ENCODE data around the gene GOSR1. TPM values are rescaled to one million over a fixed set of nuclear protein-coding genes. Genes with fewer than 3 reads are reported as not detected.
"Not testable (repeated sequence)": the region's sequence is repeated elsewhere in the genome, so short reads cannot be mapped to it uniquely, and the experiment has no call there.

Gene GOSR1
- polyA plus RNA-seq = 50.0 TPM

GRCh38 chr17:30477083-30477773, at the start of gene GOSR1:
GOSR1 (plus strand) TSS chr17:30477408; CDS start chr17:30477434, 26 bp downstream.
- Mint-ChIP-seq H3K4me3 (peak within 1 kb of the TSS; percentile 88 to 99 (median 98)), H3K9me3 (no peaks in the 10 kb centered on the region), H3K27ac (peak within 1 kb of the TSS; percentile 84 to 100 (median 98)), H3K4me1 (peaks cover 16 to 24% (median 22%) of the 10 kb centered on the region in 3 donors), H3K36me3 (peaks cover 7% of the 10 kb centered on the region), H3K27me3 (no peaks in the 10 kb centered on the region)

GRCh38 chr17:30427611-30428010, 49.6 kb upstream of the GOSR1 start:
- no peak overlapping the region for H3K4me3 Mint-ChIP-seq
- peaks cover 9% of the 10 kb centered on the region for H3K36me3 Mint-ChIP-seq
- no peak overlapping the region for H3K27ac Mint-ChIP-seq
- no peaks in the 10 kb centered on the region for H3K9me3 Mint-ChIP-seq
- no peaks in the 10 kb centered on the region for H3K27me3 Mint-ChIP-seq
- H3K4me1 Mint-ChIP-seq = no peaks in the 10 kb centered on the region

- peaks cover 8% of the 10 kb centered on the region for H3K36me3 Mint-ChIP-seq
- no peaks in the 10 kb centered on the region for H3K4me1 Mint-ChIP-seq
- H3K27me3 Mint-ChIP-seq = no peaks in the 10 kb centered on the region
- H3K27ac Mint-ChIP-seq = no peak overlapping the region
- no peaks in the 10 kb centered on the region for H3K9me3 Mint-ChIP-seq
- no peak overlapping the region for H3K4me3 Mint-ChIP-seq
These were observed 48.1 kb upstream of the GOSR1 start for GRCh38 chr17:30429155-30429554.

- Mint-ChIP-seq H3K27me3 (no peaks in the 10 kb centered on the region), H3K9me3 (no peaks in the 10 kb centered on the region), H3K27ac (no peak overlapping the region), H3K4me1 (no peaks in the 10 kb centered on the region), H3K36me3 (peaks cover 3% of the 10 kb centered on the region), H3K4me3 (no peak overlapping the region)
These were observed 43.7 kb upstream of the GOSR1 start for GRCh38 chr17:30433514-30433913.

GRCh38 chr17:30436729-30437128, 40.5 kb upstream of the GOSR1 start:
- H3K36me3 Mint-ChIP-seq = peaks cover 3% of the 10 kb centered on the region
- no peak overlapping the region for H3K27ac Mint-ChIP-seq
- H3K4me1 Mint-ChIP-seq = no peaks in the 10 kb centered on the region
- H3K27me3 Mint-ChIP-seq = no peaks in the 10 kb centered on the region
- no peaks in the 10 kb centered on the region for H3K9me3 Mint-ChIP-seq
- H3K4me3 Mint-ChIP-seq = no peak overlapping the region

- Mint-ChIP-seq H3K27me3 (no peaks in the 10 kb centered on the region), H3K4me1 (no peaks in the 10 kb centered on the region), H3K27ac (no peak overlapping the region), H3K4me3 (no peak overlapping the region), H3K36me3 (peaks cover 4% of the 10 kb centered on the region), H3K9me3 (peaks cover 0 to 1% (median 0%) of the 10 kb centered on the region in 3 donors)
These were observed 33.5 kb upstream of the GOSR1 start for GRCh38 chr17:30443721-30444120.

GRCh38 chr17:30446640-30447039, 30.6 kb upstream of the GOSR1 start:
- H3K27me3 Mint-ChIP-seq, H3K4me3 Mint-ChIP-seq, H3K27ac Mint-ChIP-seq, H3K9me3 Mint-ChIP-seq, H3K36me3 Mint-ChIP-seq, H3K4me1 Mint-ChIP-seq: not testable (repeated sequence)

- H3K9me3 Mint-ChIP-seq = peaks cover 1 to 5% (median 5%) of the 10 kb centered on the region in 3 donors
- no peaks in the 10 kb centered on the region for H3K27me3 Mint-ChIP-seq
- H3K4me3 Mint-ChIP-seq = no peak overlapping the region
- H3K27ac Mint-ChIP-seq = no peak overlapping the region
- no peaks in the 10 kb centered on the region for H3K4me1 Mint-ChIP-seq
- peaks cover 5% of the 10 kb centered on the region for H3K36me3 Mint-ChIP-seq
These were observed 27.7 kb upstream of the GOSR1 start for GRCh38 chr17:30449480-30449879.

GRCh38 chr17:30450125-30451027, 26.8 kb upstream of the GOSR1 start:
- Mint-ChIP-seq H3K9me3 (peaks cover 4 to 9% (median 5%) of the 10 kb centered on the region in 3 donors), H3K4me3 (no peak overlapping the region), H3K27ac (no peak overlapping the region), H3K4me1 (no peaks in the 10 kb centered on the region), H3K27me3 (no peaks in the 10 kb centered on the region), H3K36me3 (peaks cover 5% of the 10 kb centered on the region)

GRCh38 chr17:30454635-30455034, 22.6 kb upstream of the GOSR1 start:
- no peaks in the 10 kb centered on the region for H3K4me1 Mint-ChIP-seq
- H3K27me3 Mint-ChIP-seq = no peaks in the 10 kb centered on the region
- no peak overlapping the region for H3K4me3 Mint-ChIP-seq
- H3K27ac Mint-ChIP-seq = no peak overlapping the region
- peaks cover 8% of the 10 kb centered on the region for H3K36me3 Mint-ChIP-seq
- peaks cover 4 to 13% (median 4%) of the 10 kb centered on the region in 3 donors for H3K9me3 Mint-ChIP-seq

- H3K27me3 Mint-ChIP-seq = no peaks in the 10 kb centered on the region
- H3K27ac Mint-ChIP-seq = no peak overlapping the region
- H3K36me3 Mint-ChIP-seq = peaks cover 4% of the 10 kb centered on the region
These were observed 18.8 kb upstream of the GOSR1 start for GRCh38 chr17:30458371-30458770.

GRCh38 chr17:30458797-30459413, 18.3 kb upstream of the GOSR1 start:
- H3K4me3 Mint-ChIP-seq, H3K36me3 Mint-ChIP-seq, H3K27me3 Mint-ChIP-seq, H3K27ac Mint-ChIP-seq, H3K4me1 Mint-ChIP-seq: not testable (repeated sequence)
- H3K9me3 Mint-ChIP-seq = peaks cover 4 to 13% (median 4%) of the 10 kb centered on the region in 3 donors

More at GRCh38 chr17:30458371-30458770, 18.8 kb upstream of the GOSR1 start:
- Mint-ChIP-seq H3K4me1 (no peaks in the 10 kb centered on the region), H3K4me3 (no peak overlapping the region), H3K9me3 (peaks cover 4 to 13% (median 4%) of the 10 kb centered on the region in 3 donors)

- Mint-ChIP-seq H3K4me1 (no peaks in the 10 kb centered on the region), H3K4me3 (no peak overlapping the region), H3K36me3 (no peaks in the 10 kb centered on the region), H3K27ac (no peak overlapping the region), H3K9me3 (no peaks in the 10 kb centered on the region), H3K27me3 (no peaks in the 10 kb centered on the region)
These were observed 8.7 kb upstream of the GOSR1 start for GRCh38 chr17:30468465-30468864.

GRCh38 chr17:30472238-30472890, 4.8 kb upstream of the GOSR1 start:
- H3K4me3 Mint-ChIP-seq = no peak overlapping the region
- H3K27me3 Mint-ChIP-seq = no peaks in the 10 kb centered on the region
- H3K27ac Mint-ChIP-seq = no peak overlapping the region
- peaks cover 8 to 11% (median 10%) of the 10 kb centered on the region in 3 donors for H3K4me1 Mint-ChIP-seq
- H3K36me3 Mint-ChIP-seq = no peaks in the 10 kb centered on the region
- no peaks in the 10 kb centered on the region for H3K9me3 Mint-ChIP-seq

GRCh38 chr17:30475206-30475605, 2.0 kb upstream of the GOSR1 start:
- peaks cover 16 to 24% (median 19%) of the 10 kb centered on the region in 3 donors for H3K4me1 Mint-ChIP-seq
- H3K4me3 Mint-ChIP-seq = peak overlapping the region in 2 of 4 donors; percentile 39 to 88
- no peaks in the 10 kb centered on the region for H3K27me3 Mint-ChIP-seq

More at GRCh38 chr17:30475206-30475605, 2.0 kb upstream of the GOSR1 start:
- Mint-ChIP-seq H3K36me3 (peaks cover 7% of the 10 kb centered on the region), H3K27ac (peak overlapping the region in 1 of 3 donors; percentile 51), H3K9me3 (no peaks in the 10 kb centered on the region)

Data from IgD-negative memory B cell (primary cell).